Activated CD4-positive, alpha-beta memory T cell treated with anti-CD3 and anti-CD28 coated beads for 36 hours (primary cell): ENCODE results near the gene YES1. TPM values are rescaled to one million over a fixed set of nuclear protein-coding genes. Genes with fewer than 3 reads are reported as not detected.
"Not testable (repeated sequence)": the region's sequence is repeated elsewhere in the genome, so short reads cannot be mapped to it uniquely, and the experiment has no call there.

Experiments used
- CTCF ChIA-PET: fragments of 350-600 bp; sonication (Branson Sonifier 250); formaldehyde crosslinking; loops from one replicate; lab custom pipeline; 2021; ENCODE audit warnings: antibody characterized with exemption, inconsistent platforms; lab: Charles Lee
- POLR2A ChIA-PET: fragments of 350-600 bp; sonication (Branson Sonifier 250); formaldehyde crosslinking; loops from one replicate; lab custom pipeline; 2021; ENCODE audit warnings: antibody characterized with exemption; lab: Charles Lee
- DNase-seq: peaks from one replicate; pipeline ENCODE4 v3.0.0-alpha.2; 2020
- H3K27ac Mint-ChIP-seq: one replicate; pipeline ENCODE4 v1.8.0; 2021; ENCODE audit warnings: mixed read lengths
- H3K27me3 Mint-ChIP-seq: one replicate; pipeline ENCODE4 v1.8.0; 2021; ENCODE audit warnings: mixed read lengths
- H3K36me3 Mint-ChIP-seq: one replicate; pipeline ENCODE4 v1.8.0; 2021; ENCODE audit warnings: mixed read lengths
- H3K4me1 Mint-ChIP-seq: one replicate; pipeline ENCODE4 v1.8.0; 2021; ENCODE audit warnings: low read depth, mixed read lengths
- H3K4me3 Mint-ChIP-seq: one replicate; pipeline ENCODE4 v1.8.0; 2021; ENCODE audit warnings: mild to moderate bottlenecking, mixed read lengths
- H3K9me3 Mint-ChIP-seq: one replicate; pipeline ENCODE4 v1.8.0; 2021; ENCODE audit warnings: mixed read lengths
- intact Hi-C: fragments of 100-400 bp; cut with micrococcal nuclease; formaldehyde crosslinking; loops from one replicate; pipeline ENCODE4 v1.15.1; 2023
- total RNA-seq, 2 experiments: library from RNA; stranded (reverse); gene quantifications; one replicate each; pipeline ENCODE4 v1.2.3, GENCODE V29; 2021

The YES1 gene
- total RNA-seq, 2 experiments from 2014 or later, result 14.2 to 17.0 TPM

DNA sequence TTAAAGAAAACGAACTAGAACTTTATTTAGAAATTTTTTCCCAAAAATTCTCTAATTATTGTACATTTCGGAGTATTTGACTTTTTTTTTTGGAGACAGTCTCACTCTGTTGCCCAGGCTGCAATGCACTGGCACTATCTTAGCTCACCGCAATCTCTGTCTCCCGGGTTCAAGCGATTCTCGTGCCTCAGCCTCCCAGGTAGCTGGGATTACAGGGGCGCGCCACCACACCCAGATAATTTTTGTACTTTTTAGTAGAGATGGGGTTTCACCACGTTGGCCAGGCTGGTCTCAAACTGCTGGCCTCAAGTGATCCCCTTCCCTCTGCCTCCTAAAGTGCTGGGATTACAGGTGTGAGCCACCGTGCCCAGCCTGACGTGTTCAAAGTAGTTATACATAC lies 2.8 kb downstream of the YES1 start:
- H3K36me3 Mint-ChIP-seq, DNase-seq, intact Hi-C loops, H3K27ac Mint-ChIP-seq, H3K4me3 Mint-ChIP-seq, POLR2A ChIA-PET, H3K27me3 Mint-ChIP-seq, H3K9me3 Mint-ChIP-seq: not testable (repeated sequence)
- CTCF ChIA-PET, result interaction anchor here (1.2 to 7.2 kb wide), 2 partner anchors 22 to 94 kb away, joined by 3 to 82 read pairs; no protein-coding TSS in a partner anchor
- H3K4me1 Mint-ChIP-seq, result peaks cover 63% of the 10 kb centered on the region

DNA sequence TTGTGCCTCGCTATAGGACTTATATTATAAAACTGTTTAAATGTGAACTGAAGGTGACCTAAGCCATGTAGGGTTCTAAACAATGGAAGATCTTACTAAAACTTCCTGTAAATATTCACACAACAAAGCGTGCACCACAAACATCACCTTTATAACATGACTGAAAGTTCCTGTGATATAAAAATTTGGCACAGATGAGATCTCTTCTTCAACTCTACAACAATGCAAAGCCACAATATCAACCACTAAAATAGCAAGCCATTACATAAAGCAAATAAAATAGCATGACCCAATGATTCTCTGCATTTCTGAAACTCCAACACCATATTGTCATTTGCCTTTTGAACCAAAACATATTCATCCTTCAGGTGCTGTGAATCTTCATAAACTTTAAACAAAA lies 3.5 kb downstream of the YES1 start:
- Mint-ChIP-seq H3K27ac (no peak overlapping the region), H3K4me1 (peaks cover 60% of the 10 kb centered on the region), H3K9me3 (no peaks in the 10 kb centered on the region), H3K36me3 (peaks cover 7% of the 10 kb centered on the region), H3K27me3 (no peaks in the 10 kb centered on the region), H3K4me3 (no peak overlapping the region)
- intact Hi-C loops, result no loop called here
- no peak for DNase-seq
- CTCF ChIA-PET, result interaction anchor here (0.9 to 7.2 kb wide), 2 partner anchors 22 to 33 kb away, joined by 3 to 82 read pairs; no protein-coding TSS in a partner anchor
- POLR2A ChIA-PET, result no interaction called here

GRCh38 chr18:808086-808485 lies 4.0 kb downstream of the YES1 start:
- Mint-ChIP-seq H3K4me3 (no peak overlapping the region), H3K9me3 (no peaks in the 10 kb centered on the region), H3K27ac (no peak overlapping the region), H3K4me1 (peaks cover 58% of the 10 kb centered on the region), H3K27me3 (no peaks in the 10 kb centered on the region), H3K36me3 (peaks cover 7% of the 10 kb centered on the region)
- intact Hi-C loops, result no loop called here
- ChIA-PET CTCF (interaction anchor here (0.9 to 2.5 kb wide), 5 partner anchors 23 to 94 kb away, joined by 3 to 12 read pairs (median 3); no protein-coding TSS in a partner anchor), POLR2A (no interaction called here)
- DNase-seq, result no peak

DNA sequence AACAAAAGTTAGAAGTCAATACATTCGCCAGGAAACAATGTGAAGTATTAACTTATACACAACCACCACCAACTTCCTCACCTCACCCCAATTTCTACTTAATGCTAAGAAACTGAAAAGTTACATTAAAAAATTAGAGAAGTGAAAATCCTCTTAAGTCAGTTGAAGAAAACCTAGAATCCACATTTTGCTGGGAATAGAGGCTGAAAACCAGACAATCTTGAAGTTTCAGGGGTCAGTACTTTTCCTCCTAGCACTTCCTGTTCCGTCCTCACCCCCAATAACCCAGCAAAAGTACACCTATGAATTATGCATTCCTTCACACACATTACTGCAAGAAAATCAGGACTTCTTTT lies 6.3 kb downstream of the YES1 start:
- Mint-ChIP-seq H3K36me3 (no peaks in the 10 kb centered on the region), H3K4me3 (no peak overlapping the region), H3K27ac (no peak overlapping the region), H3K4me1 (peaks cover 52% of the 10 kb centered on the region), H3K27me3 (no peaks in the 10 kb centered on the region), H3K9me3 (no peaks in the 10 kb centered on the region)
- intact Hi-C loops, result no loop called here
- CTCF ChIA-PET, result interaction anchor here (0.6 to 2.5 kb wide), 5 partner anchors 25 to 182 kb away, joined by 3 to 12 read pairs (median 3); partner anchors contain the start of gene ENOSF1
- POLR2A ChIA-PET, result interaction anchor here (0.8 to 1.4 kb wide), 2 partner anchors 13 to 93 kb away, joined by 3 to 4 read pairs; partner anchors contain the start of gene ENOSF1
- DNase-seq, result no peak

GRCh38 chr18:805008-805754 lies 6.9 kb downstream of the YES1 start:
- H3K4me1 Mint-ChIP-seq, result peaks cover 51% of the 10 kb centered on the region
- no peaks in the 10 kb centered on the region for H3K27me3 Mint-ChIP-seq
- DNase-seq, result no peak
- H3K36me3 Mint-ChIP-seq, result peaks cover 4% of the 10 kb centered on the region
- H3K27ac Mint-ChIP-seq, result no peak overlapping the region
- H3K9me3 Mint-ChIP-seq, result no peaks in the 10 kb centered on the region
- no peak overlapping the region for H3K4me3 Mint-ChIP-seq
- CTCF ChIA-PET, result interaction anchor here (0.7 to 1.1 kb wide), 2 partner anchors 63 to 178 kb away, joined by 3 read pairs; no protein-coding TSS in a partner anchor
- intact Hi-C loops, result no loop called here
- POLR2A ChIA-PET, result interaction anchor here (0.8 to 1.4 kb wide), 2 partner anchors 13 to 93 kb away, joined by 3 to 4 read pairs; partner anchors contain the start of gene ENOSF1

DNA sequence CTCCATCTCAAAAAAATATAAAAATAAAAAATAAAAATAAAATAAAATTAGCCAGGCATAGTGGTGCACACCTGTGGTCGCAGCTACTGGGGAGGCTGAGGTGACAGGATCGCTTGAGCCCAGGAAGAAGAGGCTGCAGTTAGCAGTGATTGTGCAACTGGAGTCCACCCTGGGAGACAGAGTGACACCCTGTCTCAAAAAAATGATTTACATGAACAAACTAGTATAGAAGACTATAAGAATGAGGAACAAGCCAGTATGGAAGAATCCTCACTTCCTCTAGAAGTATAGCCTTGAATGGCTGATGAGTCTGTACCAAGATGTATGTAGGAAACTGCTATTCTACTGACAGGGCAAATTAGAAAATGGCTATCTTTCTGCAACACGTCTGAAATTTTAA lies 10.9 kb downstream of the YES1 start:
- no peaks in the 10 kb centered on the region for H3K27me3 Mint-ChIP-seq
- peaks cover 4% of the 10 kb centered on the region for H3K36me3 Mint-ChIP-seq
- no peak for DNase-seq
- H3K9me3 Mint-ChIP-seq, result no peaks in the 10 kb centered on the region
- no peak overlapping the region for H3K27ac Mint-ChIP-seq
- H3K4me1 Mint-ChIP-seq, result peaks cover 33% of the 10 kb centered on the region
- H3K4me3 Mint-ChIP-seq, result no peak overlapping the region
- CTCF ChIA-PET, result no interaction called here
- intact Hi-C loops, result no loop called here
- POLR2A ChIA-PET, result no interaction called here

DNA sequence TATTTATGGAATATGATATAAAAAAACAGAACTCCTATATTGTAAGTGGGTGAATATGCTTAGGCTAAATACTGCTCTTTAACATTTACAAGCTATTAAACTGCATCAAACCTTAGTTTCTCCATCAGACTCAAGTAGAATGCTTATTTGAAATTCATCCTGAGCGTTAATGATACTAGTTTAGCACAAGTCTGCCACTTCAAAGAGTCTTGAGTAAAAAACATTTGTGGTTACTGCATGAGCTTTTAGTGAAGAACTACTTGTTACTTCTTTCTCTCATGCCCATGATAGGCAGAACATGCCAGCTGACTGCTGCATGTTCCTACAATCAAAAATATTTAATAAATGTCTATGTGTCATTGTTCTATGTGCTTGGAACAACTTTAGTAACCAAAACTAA lies 12.1 kb downstream of the YES1 start:
- Mint-ChIP-seq H3K9me3 (no peaks in the 10 kb centered on the region), H3K4me1 (peaks cover 23% of the 10 kb centered on the region), H3K4me3 (no peak overlapping the region), H3K36me3 (peaks cover 4% of the 10 kb centered on the region), H3K27ac (no peak overlapping the region), H3K27me3 (no peaks in the 10 kb centered on the region)
- ChIA-PET CTCF (interaction anchor here (0.8 to 1.7 kb wide), 3 partner anchors 30 to 58 kb away, joined by 3 to 12 read pairs (median 7); no protein-coding TSS in a partner anchor), POLR2A (interaction anchor here (0.9 kb wide), 1 partner anchor 13 kb away, joined by 4 read pairs; no protein-coding TSS in a partner anchor)
- intact Hi-C loops, result no loop called here
- DNase-seq, result no peak

GRCh38 chr18:795383-795782 lies 16.7 kb downstream of the YES1 start:
- CTCF ChIA-PET, H3K4me3 Mint-ChIP-seq, H3K9me3 Mint-ChIP-seq, H3K27me3 Mint-ChIP-seq, POLR2A ChIA-PET, H3K36me3 Mint-ChIP-seq, DNase-seq, intact Hi-C loops, H3K27ac Mint-ChIP-seq: not testable (repeated sequence)
- H3K4me1 Mint-ChIP-seq, result peaks cover 24% of the 10 kb centered on the region

DNA sequence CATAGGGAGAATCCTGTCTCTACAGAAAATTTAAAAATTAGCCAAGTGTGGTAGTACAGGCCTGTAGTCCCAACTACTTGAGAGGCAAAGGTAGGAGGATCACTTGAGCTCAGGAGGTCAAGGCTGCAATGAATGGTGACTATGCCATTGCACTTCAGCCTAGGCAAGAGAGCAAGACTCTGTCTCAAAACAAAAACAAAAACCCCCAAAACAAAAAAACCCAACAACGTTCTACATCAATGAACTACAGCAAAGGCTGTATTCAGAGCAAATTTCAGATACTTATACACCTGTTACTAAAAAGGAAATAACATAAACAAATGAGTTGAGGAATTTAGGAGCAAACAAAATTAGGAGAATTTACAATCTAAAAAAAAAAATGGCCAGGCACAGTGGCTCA lies 22.6 kb downstream of the YES1 start:
- CTCF ChIA-PET, result no interaction called here

GRCh38 chr18:785242-785641 lies 26.8 kb downstream of the YES1 start:
- Mint-ChIP-seq H3K4me1 (peaks cover 18% of the 10 kb centered on the region), H3K4me3 (no peak overlapping the region), H3K36me3 (no peaks in the 10 kb centered on the region), H3K9me3 (no peaks in the 10 kb centered on the region), H3K27me3 (no peaks in the 10 kb centered on the region), H3K27ac (no peak overlapping the region)
- no peak for DNase-seq
- POLR2A ChIA-PET, result no interaction called here
- intact Hi-C loops, result no loop called here
- CTCF ChIA-PET, result interaction anchor here (0.6 to 1.4 kb wide), 2 partner anchors 44 to 54 kb away, joined by 4 to 5 read pairs; no protein-coding TSS in a partner anchor

More for the DNA sequence above, 22.6 kb downstream of the YES1 start:
- POLR2A ChIA-PET, result no interaction called here
- Mint-ChIP-seq H3K36me3 (no peaks in the 10 kb centered on the region), H3K27me3 (no peaks in the 10 kb centered on the region), H3K27ac (no peak overlapping the region), H3K4me1 (peaks cover 17% of the 10 kb centered on the region), H3K9me3 (no peaks in the 10 kb centered on the region), H3K4me3 (no peak overlapping the region)
- intact Hi-C loops, result no loop called here
- no peak for DNase-seq

GRCh38 chr18:784470-785172 lies 27.4 kb downstream of the YES1 start:
- intact Hi-C loops, result no loop called here
- no peaks in the 10 kb centered on the region for H3K9me3 Mint-ChIP-seq
- no peak overlapping the region for H3K4me3 Mint-ChIP-seq
- ChIA-PET POLR2A (no interaction called here), CTCF (interaction anchor here (0.6 to 1.4 kb wide), 2 partner anchors 30 to 55 kb away, joined by 3 to 5 read pairs; no protein-coding TSS in a partner anchor)
- DNase-seq, result no peak
- peaks cover 20% of the 10 kb centered on the region for H3K4me1 Mint-ChIP-seq
- no peaks in the 10 kb centered on the region for H3K27me3 Mint-ChIP-seq
- H3K36me3 Mint-ChIP-seq, result no peaks in the 10 kb centered on the region
- H3K27ac Mint-ChIP-seq, result no peak overlapping the region
